GM19238 (cell line): ENCODE results near the gene ZSWIM5.

Experiments
- DNase-seq: peaks from one replicate; pipeline ENCODE4 v3.0.0; 2011; ENCODE audit warnings: low spot score; ENCODE audit not compliant: insufficient read length

The ZSWIM5 gene

GRCh38 chr1:45035631-45036301 lies 170.6 kb downstream of the ZSWIM5 start:
- no peak for DNase-seq

DNA sequence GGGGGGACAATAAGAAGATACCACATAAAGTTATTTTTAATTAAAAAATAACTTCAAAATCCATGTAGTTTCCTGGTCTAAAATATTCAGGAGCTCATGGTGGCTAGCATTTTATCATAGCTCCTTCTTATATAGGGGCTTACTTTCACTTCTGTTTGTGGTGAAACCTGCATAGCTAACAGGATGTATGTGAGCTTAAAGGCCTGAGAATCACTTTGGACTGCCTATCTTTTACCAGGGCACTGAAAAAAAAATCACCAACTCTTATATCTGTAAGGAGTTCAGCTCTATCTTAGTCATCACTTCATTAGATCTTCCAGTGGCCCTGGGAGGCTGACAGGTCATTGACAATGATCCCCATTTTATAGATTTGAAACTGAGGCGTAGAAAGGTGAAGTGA lies 173.0 kb downstream of the ZSWIM5 start:
- peak; percentile 28 for DNase-seq

DNA sequence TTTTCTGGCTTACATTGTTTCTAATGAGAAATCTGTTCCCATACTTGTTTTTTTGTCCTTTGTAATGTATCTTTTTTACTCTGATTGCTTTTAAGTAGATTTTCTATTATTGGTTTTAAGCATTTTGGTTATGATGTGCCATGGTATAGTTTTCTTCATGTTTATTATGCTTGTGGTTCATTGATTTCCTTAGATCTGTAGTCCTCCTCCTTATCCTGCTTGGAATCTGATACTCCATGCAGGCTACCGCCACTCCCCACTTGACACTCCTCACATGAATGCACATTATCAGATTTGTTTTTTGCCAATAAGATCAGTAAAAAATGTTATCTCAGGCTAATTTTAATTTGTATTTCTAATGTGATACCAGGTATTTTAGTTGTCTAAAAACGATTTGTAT lies 173.6 kb downstream of the ZSWIM5 start:
- DNase-seq, result no peak

DNA sequence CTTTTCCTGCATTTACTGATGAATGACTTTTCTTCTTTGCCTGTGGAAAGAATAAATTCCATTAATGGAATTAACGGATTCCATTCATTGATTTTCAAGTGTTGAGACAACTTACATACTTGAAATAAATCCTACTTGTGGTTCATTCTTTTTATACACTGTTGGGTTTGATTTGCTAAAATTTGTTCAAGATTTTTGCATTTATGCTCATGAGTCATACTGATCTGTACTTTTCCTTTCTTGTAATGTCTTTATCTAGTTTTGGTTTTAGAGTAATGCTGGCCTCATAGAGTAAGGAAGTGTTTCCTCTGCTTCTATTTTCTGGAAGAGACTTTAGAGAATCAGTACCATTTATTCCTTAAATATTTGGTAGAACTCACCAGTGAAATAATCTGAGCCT lies 180.0 kb downstream of the ZSWIM5 start:
- no peak for DNase-seq

- DNase-seq, result no peak
Observed at GRCh38 chr1:45023663-45024062, 182.7 kb downstream of the ZSWIM5 start.

GRCh38 chr1:45018599-45019230 lies 187.7 kb downstream of the ZSWIM5 start:
- no peak for DNase-seq

DNA sequence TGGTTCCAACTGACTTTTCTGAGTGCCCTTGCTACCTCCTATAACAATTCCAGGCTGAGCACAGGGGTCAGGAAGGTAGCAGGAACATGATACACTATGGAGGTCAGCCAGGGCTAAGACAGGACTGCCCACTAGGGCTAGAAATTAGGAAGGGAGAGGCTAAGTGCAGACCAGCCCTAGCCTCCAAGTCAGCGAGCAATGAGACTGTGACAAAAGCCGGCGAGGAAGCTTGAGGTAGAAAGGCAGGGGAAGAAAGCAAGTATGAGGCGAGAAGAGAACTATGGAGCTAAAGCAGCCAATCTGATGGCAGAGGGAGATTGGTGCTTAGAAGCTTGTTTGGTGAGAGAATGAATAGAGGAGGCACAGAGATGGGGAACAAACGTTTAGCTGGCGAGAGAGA lies 189.6 kb downstream of the ZSWIM5 start:
- no peak for DNase-seq

- no peak for DNase-seq
Observed at GRCh38 chr1:45016090-45016697, 190.2 kb downstream of the ZSWIM5 start.

- no peak for DNase-seq
Observed at GRCh38 chr1:45015683-45016082, 190.7 kb downstream of the ZSWIM5 start.

DNA sequence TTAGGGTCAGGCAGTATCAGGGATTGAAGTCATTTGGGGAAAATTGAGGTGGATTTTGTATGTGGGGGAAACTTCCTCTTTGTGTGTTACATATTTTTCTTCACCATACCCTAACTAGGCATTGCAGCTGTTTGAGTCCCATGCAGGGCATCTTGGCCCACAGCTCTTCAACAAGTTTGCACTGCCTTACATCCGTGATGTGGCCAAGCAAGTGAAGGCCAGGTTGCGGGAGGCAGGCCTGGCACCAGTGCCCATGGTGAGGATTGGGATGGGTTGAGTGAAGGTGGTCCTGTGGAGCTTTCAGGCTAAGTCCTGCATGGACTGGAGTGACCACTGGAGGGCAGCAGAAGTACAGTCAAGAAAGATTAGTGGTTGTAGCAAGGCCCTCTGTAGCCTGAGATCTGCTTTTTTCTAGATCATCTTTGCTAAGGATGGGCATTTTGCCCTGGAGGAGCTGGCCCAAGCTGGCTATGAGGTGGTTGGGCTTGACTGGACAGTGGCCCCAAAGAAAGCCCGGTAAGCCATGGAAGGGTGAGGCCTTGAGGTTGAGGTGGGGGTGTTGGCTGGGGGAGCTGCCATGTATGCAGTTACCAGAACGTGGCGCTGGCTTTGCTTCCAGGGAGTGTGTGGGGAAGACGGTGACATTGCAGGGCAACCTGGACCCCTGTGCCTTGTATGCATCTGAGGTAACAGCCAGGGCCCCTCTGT lies 191.9 kb downstream of the ZSWIM5 start:
- peak; percentile 52 for DNase-seq

- DNase-seq, result no peak
Observed at GRCh38 chr1:45013551-45014209, 192.7 kb downstream of the ZSWIM5 start.

- no peak for DNase-seq
Observed at GRCh38 chr1:45012639-45013278, 193.6 kb downstream of the ZSWIM5 start.

GRCh38 chr1:45011837-45012638 lies 194.4 kb downstream of the ZSWIM5 start, which contains the start of gene UROD:
UROD (plus strand) TSS chr1:45012254; CDS start chr1:45012266, 12 bp downstream.
- peak; percentile 90 for DNase-seq

DNA sequence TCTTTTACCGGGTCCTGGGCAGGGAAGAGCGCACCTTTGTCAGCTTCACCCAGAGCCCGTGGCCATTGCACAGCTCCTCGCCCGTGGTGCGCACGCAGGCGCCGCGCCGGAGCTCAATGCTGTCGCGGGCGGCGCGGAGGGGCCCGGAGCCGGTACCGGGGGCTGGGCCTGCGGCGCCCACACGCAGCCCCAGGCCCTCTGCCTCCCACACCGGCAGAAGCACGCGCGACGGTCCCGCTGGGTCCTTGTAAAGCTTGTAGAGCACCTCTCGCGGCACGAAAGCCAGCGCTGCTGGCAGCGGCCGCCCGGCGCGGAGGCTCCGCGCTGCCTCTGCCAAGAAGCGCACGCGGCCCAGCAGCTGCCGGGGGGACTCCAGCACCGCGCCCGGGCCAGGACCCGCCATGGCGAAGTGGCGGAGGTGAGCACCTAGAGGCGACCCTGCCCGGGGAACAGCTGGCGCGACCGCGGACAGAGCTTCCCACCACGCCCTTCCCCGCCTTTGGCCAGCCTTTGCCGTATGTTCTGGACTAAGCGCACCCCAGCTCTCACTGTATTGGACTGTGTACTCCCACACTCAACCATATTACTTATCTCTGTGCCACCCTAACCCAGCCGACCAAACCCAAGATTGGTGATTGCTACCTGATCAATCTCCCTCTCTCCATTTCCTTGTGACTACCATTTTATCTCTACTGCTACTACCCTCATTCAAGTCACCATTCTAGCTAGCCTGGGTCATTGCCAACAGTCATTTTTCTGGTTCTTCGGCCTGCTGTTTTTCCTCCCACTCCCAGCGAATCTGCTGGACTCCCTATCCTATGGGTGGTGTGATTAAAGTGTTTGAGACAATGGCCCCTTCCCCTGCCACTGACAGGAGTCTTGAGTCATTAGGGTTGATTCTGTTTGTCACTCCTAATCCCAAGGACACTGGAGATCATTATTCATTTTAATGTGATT lies 195.3 kb downstream of the ZSWIM5 start, which contains the start of gene HECTD3:
TSS of gene HECTD3 (minus strand) at position 470 of the 957 bp plus-strand sequence. CDS start at position 403, 67 bp downstream.
- peak; percentile 72 for DNase-seq

DNA sequence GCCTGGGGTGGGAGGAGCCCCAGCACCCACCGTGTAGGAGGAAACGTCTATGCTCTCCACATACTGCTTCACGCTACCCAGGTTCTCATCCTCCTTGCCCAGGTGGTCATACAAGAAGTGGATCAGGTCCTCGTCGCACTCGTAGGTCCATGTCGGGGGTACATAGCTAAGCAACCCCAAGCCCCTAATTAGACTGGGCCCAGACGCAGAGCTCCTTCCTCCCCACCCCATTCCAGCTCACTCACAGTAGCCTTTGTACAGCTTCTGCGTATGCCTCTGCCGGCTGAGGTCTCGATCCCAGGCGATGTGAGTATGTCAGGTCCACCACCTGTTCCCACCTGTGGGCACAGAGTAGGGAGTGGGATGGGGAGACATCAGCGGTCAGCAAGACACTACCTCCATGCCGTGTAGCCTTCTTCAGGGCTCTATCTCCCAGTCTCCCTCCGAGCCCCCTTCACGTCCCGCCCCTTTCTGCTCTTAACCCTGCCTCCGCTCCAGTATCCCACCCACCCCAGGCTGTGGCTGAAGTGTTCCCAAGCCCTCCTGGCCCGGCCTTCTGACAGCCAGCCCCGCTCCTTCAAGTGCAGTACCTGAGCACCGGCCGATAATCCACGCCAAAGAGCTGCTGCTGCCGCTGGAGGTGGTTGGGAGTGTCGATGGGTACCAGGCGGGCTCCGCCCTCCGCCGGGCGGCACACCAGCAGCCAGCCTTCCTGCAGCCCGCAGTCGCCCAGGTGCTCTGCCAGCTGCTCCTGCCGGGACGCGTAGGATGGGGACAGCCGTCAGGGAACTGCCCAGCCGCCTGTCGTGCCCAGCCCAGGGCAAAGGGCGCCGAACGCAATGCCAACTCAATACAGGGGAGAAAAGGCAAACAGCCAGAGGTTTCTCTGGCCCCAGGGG lies 196.2 kb downstream of the ZSWIM5 start:
- no peak for DNase-seq

GRCh38 chr1:45009296-45009865 lies 197.0 kb downstream of the ZSWIM5 start:
- DNase-seq, result no peak

- DNase-seq, result no peak
Observed at GRCh38 chr1:45008516-45008915, 197.9 kb downstream of the ZSWIM5 start.

- no peak for DNase-seq
Observed at GRCh38 chr1:45008076-45008475, 198.3 kb downstream of the ZSWIM5 start.
